A549 (cell line): ENCODE data around the gene SLC22A31. TPM values are rescaled to one million over a fixed set of nuclear protein-coding genes. Genes with fewer than 3 reads are reported as not detected.
A peak's percentile ranks its signal among the peaks of the same experiment; 100 is the strongest.
"Not testable (repeated sequence)": the region's sequence is repeated elsewhere in the genome, so short reads cannot be mapped to it uniquely, and the experiment has no call there.

ENCODE experiments used
- ATAC-seq, 2 experiments: fragments of 200-7000 bp in 1 of 2; fragments of >200 bp in 1 of 2; cut with Nextera tagmentation in 1 of 2; cut with Tn5 transposase in 1 of 2; 3 replicates each; pipeline versions ENCODE4 v1.8.0 to v1.9.1; 2018 to 2020; ENCODE audit warnings: mild to moderate bottlenecking in 1 of 2, moderate library complexity in 1 of 2
- CTCF ChIA-PET: fragments of 300-600 bp; sonication (Branson Sonifier 250); formaldehyde crosslinking; extraction: SDS; loops from one replicate; lab custom pipeline; 2021; ENCODE audit warnings: antibody characterized with exemption, inconsistent platforms; lab: Yijun Ruan, JAX
- POLR2A ChIA-PET: fragments of 350-600 bp; formaldehyde crosslinking; extraction: SDS; loops from one replicate; lab custom pipeline; 2021; ENCODE audit warnings: antibody characterized with exemption, inconsistent platforms; lab: Yijun Ruan, JAX
- DNase-seq, 2 experiments: peaks; one replicate each; pipeline versions ENCODE4 v3.0.0 to v3.0.0-alpha.2; 2011 to 2016; ENCODE audit warnings: low read depth in 1 of 2, low spot score in 1 of 2
- FAIRE-seq: peaks from 2 replicates; lab custom pipeline; 2011; peaks lifted over from hg19 to GRCh38; lab: Jason Lieb, UNC
- H3K27ac ChIP-seq, 2 experiments: fragments of >200 bp; sonication (Bioruptor Twin); formaldehyde crosslinking; 3 replicates each; pipeline ENCODE4 v1.5.1; 2016 to 2017
- H3K4me1 ChIP-seq: fragments of >200 bp; sonication (Bioruptor Twin); formaldehyde crosslinking; 3 replicates; pipeline ENCODE4 v1.6.1; 2016
- H3K4me2 ChIP-seq: fragments of >200 bp; sonication (Bioruptor Twin); formaldehyde crosslinking; 3 replicates; pipeline ENCODE4 v1.6.1; 2016
- H3K4me3 ChIP-seq: fragments of >200 bp; sonication (Bioruptor Twin); formaldehyde crosslinking; 3 replicates; pipeline ENCODE4 v1.5.1; 2016
- H3K9me3 ChIP-seq: fragments of >200 bp; sonication (Bioruptor Twin); formaldehyde crosslinking; 3 replicates; pipeline ENCODE4 v1.6.1; 2016
- CBX8 ChIP-seq: fragments of 200-600 bp; sonication (generic); IDR thresholded peaks from 2 replicates; pipeline ENCODE4 v1.6.1; 2016
- EHF ChIP-seq: fragments of 250-450 bp; sonication (Bioruptor Pico); IDR thresholded peaks from 2 replicates; pipeline ENCODE4 v1.5.0; 2020; ENCODE audit warnings: mild to moderate bottlenecking
- ESRRA ChIP-seq: fragments of 150-350 bp; IDR thresholded peaks from 2 replicates; pipeline ENCODE4 v1.6.1; 2014; ENCODE audit warnings: mild to moderate bottlenecking, low read length, borderline replicate concordance
- FOSB ChIP-seq: fragments of 250-450 bp; sonication (Bioruptor Pico); IDR thresholded peaks from 2 replicates; pipeline ENCODE4 v1.5.0; 2020; ENCODE audit warnings: mild to moderate bottlenecking, moderate library complexity
- GATA3 ChIP-seq: IDR thresholded peaks from 2 replicates; pipeline ENCODE4 v1.6.1; 2012; ENCODE audit warnings: borderline replicate concordance
- HDAC2 ChIP-seq: fragments of 200-600 bp; sonication (generic); IDR thresholded peaks from 2 replicates; pipeline ENCODE4 v1.6.1; 2016
- HOXA7 ChIP-seq: fragments of 250-450 bp; sonication (Bioruptor Pico); IDR thresholded peaks from 2 replicates; pipeline ENCODE4 v1.5.0; 2020; ENCODE audit warnings: mild to moderate bottlenecking, moderate library complexity
- HOXB5 ChIP-seq: fragments of 250-450 bp; sonication (Bioruptor Pico); IDR thresholded peaks from 2 replicates; pipeline ENCODE4 v1.5.0; 2020; ENCODE audit warnings: mild to moderate bottlenecking, moderate library complexity
- KDM1A ChIP-seq: fragments of 200-600 bp; sonication (generic); IDR thresholded peaks from 2 replicates; pipeline ENCODE4 v1.6.1; 2016; ENCODE audit warnings: low read depth, mild to moderate bottlenecking
- KDM5A ChIP-seq: fragments of 200-600 bp; sonication (generic); IDR thresholded peaks from 2 replicates; pipeline ENCODE4 v1.6.1; 2016; ENCODE audit warnings: antibody characterized with exemption, mild to moderate bottlenecking
- MYC ChIP-seq: IDR thresholded peaks from 2 replicates; pipeline ENCODE4 v1.6.1; 2012; ENCODE audit warnings: mild to moderate bottlenecking, inconsistent platforms, low read length, improper control_type of control experiment, borderline replicate concordance
- POLR2AphosphoS2 ChIP-seq: conservative IDR thresholded peaks from 2 replicates; pipeline ENCODE4 v1.6.1; 2012; ENCODE audit warnings: low read length, improper control_type of control experiment, inconsistent platforms
- RARB ChIP-seq: fragments of 250-450 bp; sonication (Bioruptor Pico); IDR thresholded peaks from 2 replicates; pipeline ENCODE4 v1.8.0; 2021; ENCODE audit warnings: mild to moderate bottlenecking, moderate library complexity
- SMC3 ChIP-seq: fragments of >200 bp; sonication (Bioruptor Twin); formaldehyde crosslinking; IDR thresholded peaks from 3 replicates; pipeline ENCODE4 v1.6.1; 2018; ENCODE audit warnings: inconsistent platforms
- TFCP2L1 ChIP-seq: fragments of 250-450 bp; sonication (Bioruptor Pico); IDR thresholded peaks from 2 replicates; pipeline ENCODE4 v1.5.0; 2021; ENCODE audit warnings: mild to moderate bottlenecking
- ZC3H11A ChIP-seq: fragments of 450-650 bp; IDR thresholded peaks from 2 replicates; pipeline ENCODE4 v1.6.1; 2014; ENCODE audit warnings: antibody characterized with exemption, mild to moderate bottlenecking
- ZNF302 ChIP-seq: fragments of 250-450 bp; sonication (Bioruptor Pico); IDR thresholded peaks from 2 replicates; pipeline ENCODE4 v1.9.0; 2021; ENCODE audit warnings: inconsistent platforms, mild to moderate bottlenecking, moderate library complexity
- WGBS: methylation state at CpG from one replicate; pipeline ENCODE4 v1.1.6; 2017; ENCODE audit errors: missing lambda C conversion rate; 5-methylcytosine and 5-hydroxymethylcytosine counted together
- polyA plus RNA-seq, 4 experiments: library from polyadenylated mRNA; depleted of rRNA in 3 of 4; stranded (reverse); fragments of >200 nt; fragmentation: RNase III in 1 of 4; extraction: RNeasy Plus Mini Kit Qiagen cat#74134 plus additional on column Dnase treatment in 1 of 4; gene quantifications; 2 replicates in 3 of 4; 3 replicates in 1 of 4; pipeline ENCODE4 v1.2.3, GENCODE V29; 2011 to 2017
- TF ChIP-seq, protein P1 (sequence below): fragments of >200 bp; sonication (Bioruptor Twin); formaldehyde crosslinking; IDR thresholded peaks from 3 replicates; pipeline ENCODE4 v1.6.1; 2016
- TF ChIP-seq, protein P2 (sequence below): fragments of 450-650 bp; IDR thresholded peaks from 2 replicates; pipeline ENCODE4 v1.6.1; 2014; ENCODE audit warnings: antibody characterized with exemption
- TF ChIP-seq, protein P3 (sequence below): fragments of 150-350 bp; IDR thresholded peaks from 2 replicates; pipeline ENCODE4 v1.6.1; 2014; ENCODE audit warnings: low read depth, mild to moderate bottlenecking, low read length

SLC22A31 gene
- polyA plus RNA-seq, 2 of the 4 experiments (the other 2 are of a cell fraction) = 0.36 to 0.77 TPM

DNA sequence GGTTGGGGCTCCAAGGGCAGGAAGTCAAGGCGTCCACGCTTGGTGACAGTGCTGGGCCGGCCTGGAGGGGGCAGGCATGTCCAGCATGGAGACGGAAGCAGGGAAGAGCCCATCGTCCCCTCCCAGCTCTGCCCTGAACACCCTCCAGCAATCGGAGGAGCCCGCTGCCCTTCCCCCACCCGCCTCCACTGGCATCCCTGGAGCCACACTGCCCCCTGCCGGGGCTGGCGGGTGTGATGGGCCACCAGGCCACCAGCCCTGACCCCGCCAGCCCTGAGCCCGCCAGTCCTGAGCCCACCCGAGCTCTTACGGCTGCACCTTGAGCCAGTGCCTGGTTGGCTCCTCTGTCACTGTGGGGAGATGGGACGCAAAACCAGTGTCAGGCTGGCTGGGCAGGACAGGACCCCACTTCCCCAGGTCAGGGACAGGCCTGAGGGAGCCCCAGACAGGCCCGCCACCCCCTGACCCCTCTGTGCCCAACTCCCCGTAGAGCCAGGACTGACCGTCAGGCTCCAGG, 32.9 kb downstream of the SLC22A31 start (continued):
- no peak for TF ChIP-seq ZC3H11A

DNA sequence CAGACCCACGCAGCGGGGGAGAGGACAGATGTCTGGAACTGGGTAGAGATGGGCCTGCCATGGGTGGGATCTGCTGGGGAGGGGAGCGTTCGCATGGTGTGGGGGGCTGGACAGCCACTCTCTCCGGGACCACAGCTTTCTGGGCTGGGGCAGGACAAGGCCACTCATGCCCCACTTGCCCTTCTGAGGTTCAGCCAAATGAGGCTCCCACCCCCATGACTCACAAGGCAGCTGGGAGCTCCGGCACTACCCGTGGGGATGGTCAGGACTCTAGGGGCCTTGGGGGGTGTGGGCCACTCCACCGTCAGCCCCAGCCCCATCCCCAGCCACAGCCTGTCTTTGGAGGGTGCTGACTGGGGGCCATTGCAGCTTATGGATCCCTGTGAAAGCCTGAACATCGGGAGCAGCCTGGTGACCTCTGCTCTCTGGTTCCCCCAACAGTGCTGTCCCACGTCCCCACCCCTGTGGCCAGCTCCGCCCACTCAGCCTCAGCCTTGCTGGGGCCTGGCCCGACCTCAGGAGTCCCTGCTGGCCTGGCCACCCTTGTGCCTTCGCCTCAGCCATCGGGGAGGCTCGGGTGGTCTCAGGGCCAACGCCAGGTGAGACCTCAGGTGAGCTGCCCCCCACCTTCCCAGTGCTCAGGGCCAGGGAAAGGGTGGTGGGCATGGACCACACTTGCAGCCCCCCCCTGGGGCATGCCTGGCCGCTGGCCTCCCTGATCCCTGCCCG, 33.5 kb downstream of the SLC22A31 start:
- ChIA-PET POLR2A (no interaction called here), CTCF (interaction anchor here (0.6 to 3.0 kb wide), 53 partner anchors 8 to 702 kb away, joined by 3 to 29 read pairs (median 4); partner anchors contain the start of genes APRT, GALNS, TRAPPC2L and ZNF778)
- peak overlapping the region; percentile 71 to 80 for H3K27ac ChIP-seq
- ATAC-seq (no peak; a peak in 1 of 6 replicates), FAIRE-seq (no peak)
- H3K4me1 ChIP-seq = peaks cover 20% of the 10 kb centered on the region
- peak overlapping the region; percentile 82 for H3K4me2 ChIP-seq
- no peak overlapping the region for H3K4me3 ChIP-seq
- H3K9me3 ChIP-seq = no peaks in the 10 kb centered on the region
- TF ChIP-seq KDM1A (no peak), HOXB5 (CRISPR knock-in tag) (no peak), MYC (no peak), TFCP2L1 (CRISPR knock-in tag) (no peak), HOXA7 (CRISPR knock-in tag) (no peak), CBX8 (no peak), POLR2AphosphoS2 (no peak), SMC3 (no peak), RARB (CRISPR knock-in tag) (no peak), GATA3 (no peak), ZNF302 (CRISPR knock-in tag) (no peak), KDM5A (no peak), EHF (CRISPR knock-in tag) (no peak), ESRRA (no peak), HDAC2 (no peak), FOSB (no peak)
- TF ChIP-seq, protein P1, sequence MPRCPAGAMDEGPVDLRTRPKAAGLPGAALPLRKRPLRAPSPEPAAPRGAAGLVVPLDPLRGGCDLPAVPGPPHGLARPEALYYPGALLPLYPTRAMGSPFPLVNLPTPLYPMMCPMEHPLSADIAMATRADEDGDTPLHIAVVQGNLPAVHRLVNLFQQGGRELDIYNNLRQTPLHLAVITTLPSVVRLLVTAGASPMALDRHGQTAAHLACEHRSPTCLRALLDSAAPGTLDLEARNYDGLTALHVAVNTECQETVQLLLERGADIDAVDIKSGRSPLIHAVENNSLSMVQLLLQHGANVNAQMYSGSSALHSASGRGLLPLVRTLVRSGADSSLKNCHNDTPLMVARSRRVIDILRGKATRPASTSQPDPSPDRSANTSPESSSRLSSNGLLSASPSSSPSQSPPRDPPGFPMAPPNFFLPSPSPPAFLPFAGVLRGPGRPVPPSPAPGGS = no peak
- TF ChIP-seq, protein P2, sequence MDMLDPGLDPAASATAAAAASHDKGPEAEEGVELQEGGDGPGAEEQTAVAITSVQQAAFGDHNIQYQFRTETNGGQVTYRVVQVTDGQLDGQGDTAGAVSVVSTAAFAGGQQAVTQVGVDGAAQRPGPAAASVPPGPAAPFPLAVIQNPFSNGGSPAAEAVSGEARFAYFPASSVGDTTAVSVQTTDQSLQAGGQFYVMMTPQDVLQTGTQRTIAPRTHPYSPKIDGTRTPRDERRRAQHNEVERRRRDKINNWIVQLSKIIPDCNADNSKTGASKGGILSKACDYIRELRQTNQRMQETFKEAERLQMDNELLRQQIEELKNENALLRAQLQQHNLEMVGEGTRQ = no peak
- TF ChIP-seq, protein P3, sequence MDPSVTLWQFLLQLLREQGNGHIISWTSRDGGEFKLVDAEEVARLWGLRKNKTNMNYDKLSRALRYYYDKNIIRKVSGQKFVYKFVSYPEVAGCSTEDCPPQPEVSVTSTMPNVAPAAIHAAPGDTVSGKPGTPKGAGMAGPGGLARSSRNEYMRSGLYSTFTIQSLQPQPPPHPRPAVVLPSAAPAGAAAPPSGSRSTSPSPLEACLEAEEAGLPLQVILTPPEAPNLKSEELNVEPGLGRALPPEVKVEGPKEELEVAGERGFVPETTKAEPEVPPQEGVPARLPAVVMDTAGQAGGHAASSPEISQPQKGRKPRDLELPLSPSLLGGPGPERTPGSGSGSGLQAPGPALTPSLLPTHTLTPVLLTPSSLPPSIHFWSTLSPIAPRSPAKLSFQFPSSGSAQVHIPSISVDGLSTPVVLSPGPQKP = no peak
- TF ChIP-seq, all 56 proteins: peak for 0
- WGBS = 72% methylated on average over 8 of the region's 18 CpGs
- no peak for DNase-seq

DNA sequence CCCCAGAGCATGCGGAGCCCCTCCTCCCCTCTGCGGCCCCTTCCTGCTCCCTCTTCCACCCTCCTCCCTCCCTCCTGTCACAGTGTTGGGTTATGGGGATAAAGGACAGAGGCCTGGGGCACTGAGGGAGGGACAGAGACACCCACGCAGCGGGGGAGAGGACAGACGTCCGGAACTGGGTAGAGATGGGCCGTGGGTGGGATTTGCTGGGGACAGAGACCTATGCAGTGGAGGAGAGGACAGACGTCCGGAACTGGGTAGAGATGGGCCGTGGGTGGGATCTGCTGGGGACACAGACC, 34.7 kb downstream of the SLC22A31 start:
- POLR2A ChIA-PET, DNase-seq, FAIRE-seq, H3K9me3 ChIP-seq, H3K27ac ChIP-seq, H3K4me2 ChIP-seq, ATAC-seq, H3K4me3 ChIP-seq: not testable (repeated sequence)
- CTCF ChIA-PET = interaction anchor here (2.1 kb wide), 1 partner anchor 429 kb away, joined by 6 read pairs; no protein-coding TSS in a partner anchor
- peaks cover 13% of the 10 kb centered on the region for H3K4me1 ChIP-seq
- WGBS = 73% methylated on average over 10 of the region's 10 CpGs
